Chondrocyte (in vitro differentiated cells): ENCODE measurements around the gene ATP6V0C. TPM values are rescaled to one million over a fixed set of nuclear protein-coding genes. Genes with fewer than 3 reads are reported as not detected.

ENCODE experiments used
- DNase-seq: peaks from one replicate; pipeline ENCODE4 v3.0.0; 2021; ENCODE audit warnings: mixed read lengths, low spot score
- H3K27ac Mint-ChIP-seq: one replicate; pipeline ENCODE4 v1.8.0; 2021; ENCODE audit warnings: mild to moderate bottlenecking, moderate library complexity, mixed read lengths; ENCODE audit not compliant: unreplicated experiment
- H3K27me3 Mint-ChIP-seq: 2 replicates; pipeline ENCODE4 v1.8.0; 2021; ENCODE audit warnings: low read depth, mixed read lengths
- H3K36me3 Mint-ChIP-seq: 2 replicates; pipeline ENCODE4 v1.8.0; 2021; ENCODE audit warnings: low read depth, mixed read lengths
- H3K4me1 Mint-ChIP-seq: 2 replicates; pipeline ENCODE4 v1.8.0; 2021; ENCODE audit warnings: low read depth, mild to moderate bottlenecking, mixed read lengths
- H3K4me3 Mint-ChIP-seq: one replicate; pipeline ENCODE4 v1.8.0; 2021; ENCODE audit warnings: mild to moderate bottlenecking, moderate library complexity, mixed read lengths; ENCODE audit not compliant: unreplicated experiment
- H3K9me3 Mint-ChIP-seq: 2 replicates; pipeline ENCODE4 v1.8.0; 2021; ENCODE audit warnings: low read depth, mixed read lengths
- CTCF ChIP-seq: fragments of 200-600 bp; sonication (generic); IDR thresholded peaks from 2 replicates; pipeline ENCODE4 v1.5.0; 2021; ENCODE audit warnings: antibody characterized with exemption, mild to moderate bottlenecking, moderate library complexity
- total RNA-seq: library from RNA; stranded (reverse); gene quantifications from 3 replicates; pipeline ENCODE4 v1.2.1, GENCODE V29; 2021

The ATP6V0C gene
- total RNA-seq, 1 donor from 2014 or later = 200 TPM

DNA sequence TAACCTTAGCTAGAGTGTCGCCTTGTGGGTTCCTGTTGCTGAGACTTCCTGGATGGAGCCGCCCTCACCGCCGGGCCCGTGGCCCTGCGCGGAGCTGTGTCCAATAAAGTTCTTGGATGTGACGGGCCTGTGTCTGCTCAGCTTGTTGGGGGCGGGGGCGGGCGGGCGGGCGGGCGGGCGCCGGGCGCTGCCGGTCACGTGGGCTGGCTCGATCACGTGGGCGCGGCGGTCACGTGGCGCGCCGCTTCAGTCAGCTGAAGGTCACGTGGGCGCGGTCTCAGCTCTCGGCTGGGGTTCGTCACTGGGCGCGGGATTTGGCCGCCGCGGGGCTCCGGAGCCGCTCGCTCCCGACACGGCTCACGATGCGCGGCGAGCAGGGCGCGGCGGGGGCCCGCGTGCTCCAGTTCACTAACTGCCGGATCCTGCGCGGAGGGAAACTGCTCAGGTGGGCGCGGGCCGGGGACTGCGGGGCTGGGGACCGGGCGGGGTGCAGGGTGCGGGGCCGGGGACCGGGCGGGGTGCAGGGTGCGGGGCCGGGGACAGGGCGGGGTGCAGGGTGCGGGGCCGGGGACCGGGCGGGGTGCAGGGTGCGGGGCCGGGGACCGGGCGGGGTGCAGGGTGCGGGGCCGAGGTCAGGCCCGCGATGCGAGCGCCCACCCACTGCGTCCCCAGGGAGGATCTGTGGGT lies 6.5 kb downstream of the ATP6V0C start, which contains the start of gene AMDHD2:
Gene AMDHD2, plus strand, starts transcription at position 275 of the 687 bp plus-strand sequence. Its CDS starts 88 bp downstream, at position 363.
- Mint-ChIP-seq H3K27me3 (no peaks in the 10 kb centered on the region), H3K4me1 (peaks cover 47% of the 10 kb centered on the region), H3K36me3 (peaks cover 12% of the 10 kb centered on the region), H3K9me3 (no peaks in the 10 kb centered on the region), H3K27ac (peak within 1 kb of the TSS; percentile 98), H3K4me3 (peak within 1 kb of the TSS; percentile 78)
- DNase-seq = peak; percentile 95
- no peak for TF ChIP-seq CTCF

DNA sequence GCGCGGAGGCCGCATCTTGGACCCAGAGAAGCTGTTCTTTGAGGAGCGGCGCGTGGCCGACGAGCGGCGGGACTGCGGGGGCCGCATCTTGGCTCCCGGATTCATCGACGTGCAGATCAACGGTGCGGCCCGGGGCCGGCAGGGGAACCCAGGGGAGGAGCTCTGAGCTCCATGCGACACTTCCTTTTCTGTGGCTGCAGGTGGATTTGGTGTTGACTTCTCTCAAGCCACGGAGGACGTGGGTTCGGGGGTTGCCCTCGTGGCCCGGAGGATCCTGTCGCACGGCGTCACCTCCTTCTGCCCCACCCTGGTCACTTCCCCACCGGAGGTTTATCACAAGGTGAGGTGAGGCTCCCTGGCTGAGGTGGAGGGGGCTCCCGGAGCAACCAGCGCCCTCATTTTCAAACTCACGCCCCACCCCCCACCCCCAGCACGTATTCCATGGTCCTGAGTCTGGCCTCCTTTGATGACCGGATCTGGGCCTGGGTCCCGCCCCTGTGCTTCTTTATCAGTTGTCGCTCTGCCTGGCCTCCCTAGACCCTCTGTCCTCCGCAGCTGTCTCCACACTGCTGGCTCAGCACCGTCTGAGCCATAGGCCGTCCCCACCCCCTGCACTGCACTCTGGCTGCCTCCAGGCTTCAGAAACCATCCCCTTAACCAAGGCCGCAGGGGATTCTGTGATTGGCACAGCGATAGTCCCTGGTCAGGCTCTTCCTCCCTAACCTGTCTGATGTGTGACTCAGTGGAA lies 7.2 kb downstream of the ATP6V0C start:
- Mint-ChIP-seq H3K4me1 (peaks cover 40% of the 10 kb centered on the region), H3K27me3 (no peaks in the 10 kb centered on the region), H3K9me3 (no peaks in the 10 kb centered on the region), H3K36me3 (peaks cover 12% of the 10 kb centered on the region), H3K27ac (peak overlapping the region; percentile 93), H3K4me3 (peak overlapping the region; percentile 78)
- TF ChIP-seq CTCF = no peak
- no peak for DNase-seq

DNA sequence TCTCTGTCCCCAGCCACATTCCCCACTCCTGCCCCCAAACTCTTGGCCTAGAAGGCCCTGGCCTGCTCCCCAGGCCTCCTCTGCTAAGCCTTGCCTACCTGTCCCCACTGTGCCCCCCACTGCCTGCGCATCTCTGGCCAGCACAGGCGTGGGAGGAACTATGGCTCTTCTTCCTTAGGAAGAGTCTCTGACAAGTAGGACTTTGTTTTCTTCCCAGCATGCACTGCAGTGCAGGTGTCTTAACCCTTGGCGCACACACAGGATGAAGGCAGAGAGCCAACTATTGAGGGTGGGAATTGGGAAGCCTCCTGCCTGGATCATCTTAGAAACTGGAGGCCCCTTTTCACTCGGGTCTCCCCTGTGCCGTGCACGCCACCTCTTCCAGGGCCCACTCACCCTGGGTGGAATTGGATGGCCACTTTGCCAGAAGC lies 10.1 kb downstream of the ATP6V0C start:
- H3K36me3 Mint-ChIP-seq = peaks cover 9% of the 10 kb centered on the region
- no peaks in the 10 kb centered on the region for H3K9me3 Mint-ChIP-seq
- peaks cover 19% of the 10 kb centered on the region for H3K4me1 Mint-ChIP-seq
- H3K27me3 Mint-ChIP-seq = no peaks in the 10 kb centered on the region
- no peak for TF ChIP-seq CTCF
- no peak overlapping the region for H3K27ac Mint-ChIP-seq
- H3K4me3 Mint-ChIP-seq = no peak overlapping the region
- DNase-seq = no peak

DNA sequence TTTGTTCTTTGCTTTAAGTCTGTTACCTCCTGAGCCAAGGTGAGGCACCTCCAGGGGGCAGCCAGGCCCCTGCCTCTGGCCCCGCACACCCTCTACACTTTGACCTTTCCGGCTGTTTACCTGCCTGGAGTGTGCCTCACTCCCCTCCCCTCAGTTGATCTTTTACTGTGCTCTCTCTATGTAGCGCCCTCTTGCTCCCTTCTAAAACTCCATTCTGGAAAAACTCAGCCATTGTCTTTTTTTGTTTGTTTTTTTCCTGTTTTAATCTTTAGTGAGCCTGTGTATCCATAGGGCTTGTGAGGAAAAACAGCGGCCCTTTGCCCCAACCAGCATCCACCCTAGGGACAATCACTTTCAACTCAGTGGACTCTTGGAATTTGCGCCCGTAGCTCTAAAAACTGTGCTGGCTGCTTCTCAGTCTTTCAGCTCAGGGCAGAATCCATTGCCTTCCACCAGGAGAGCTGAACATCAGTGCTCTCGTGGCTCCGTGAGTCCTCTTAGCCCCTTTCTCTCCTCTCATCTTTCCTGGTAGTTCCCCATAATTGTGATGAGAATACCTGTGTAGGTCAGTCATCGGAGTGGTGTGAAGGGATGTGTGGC lies 10.7 kb downstream of the ATP6V0C start:
- Mint-ChIP-seq H3K27me3 (no peaks in the 10 kb centered on the region), H3K27ac (no peak overlapping the region), H3K36me3 (peaks cover 9% of the 10 kb centered on the region), H3K4me3 (no peak overlapping the region), H3K9me3 (no peaks in the 10 kb centered on the region), H3K4me1 (peaks cover 15% of the 10 kb centered on the region)
- no peak for TF ChIP-seq CTCF
- DNase-seq = no peak

DNA sequence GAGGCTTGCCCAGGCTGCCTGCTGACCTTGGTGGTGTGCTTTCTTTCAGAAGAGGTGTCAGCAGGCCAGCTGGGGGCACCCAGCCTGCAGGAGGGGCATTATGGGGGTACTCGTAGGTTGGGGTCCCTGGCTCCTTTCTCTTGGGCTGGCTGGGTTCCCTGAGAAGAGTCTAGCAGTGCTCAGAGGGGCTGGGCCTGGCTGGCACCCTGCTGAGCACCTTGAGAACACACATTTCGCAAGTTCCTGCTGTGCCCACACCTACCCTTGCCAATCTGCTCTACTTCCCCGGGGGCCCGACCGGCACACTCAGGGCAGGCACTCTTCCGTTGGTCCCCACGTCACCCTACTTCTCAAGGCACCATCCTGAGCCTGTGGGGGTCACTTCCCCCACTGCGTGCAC lies 12.4 kb downstream of the ATP6V0C start:
- Mint-ChIP-seq H3K27ac (no peak overlapping the region), H3K4me3 (no peak overlapping the region), H3K27me3 (no peaks in the 10 kb centered on the region), H3K4me1 (peaks cover 7% of the 10 kb centered on the region), H3K9me3 (no peaks in the 10 kb centered on the region), H3K36me3 (peaks cover 6% of the 10 kb centered on the region)
- no peak for TF ChIP-seq CTCF
- no peak for DNase-seq
